NCI-H82 treated with DMSO at 0.1 percent for 48 hours (cell line): ENCODE measurements around the gene MYO3A.

ENCODE experiments used
- DNase-seq: peaks from one replicate; lab custom pipeline; 2025; ENCODE audit not compliant: unreplicated experiment; lab: John Stamatoyannopoulos, UW

Gene MYO3A, protein sequence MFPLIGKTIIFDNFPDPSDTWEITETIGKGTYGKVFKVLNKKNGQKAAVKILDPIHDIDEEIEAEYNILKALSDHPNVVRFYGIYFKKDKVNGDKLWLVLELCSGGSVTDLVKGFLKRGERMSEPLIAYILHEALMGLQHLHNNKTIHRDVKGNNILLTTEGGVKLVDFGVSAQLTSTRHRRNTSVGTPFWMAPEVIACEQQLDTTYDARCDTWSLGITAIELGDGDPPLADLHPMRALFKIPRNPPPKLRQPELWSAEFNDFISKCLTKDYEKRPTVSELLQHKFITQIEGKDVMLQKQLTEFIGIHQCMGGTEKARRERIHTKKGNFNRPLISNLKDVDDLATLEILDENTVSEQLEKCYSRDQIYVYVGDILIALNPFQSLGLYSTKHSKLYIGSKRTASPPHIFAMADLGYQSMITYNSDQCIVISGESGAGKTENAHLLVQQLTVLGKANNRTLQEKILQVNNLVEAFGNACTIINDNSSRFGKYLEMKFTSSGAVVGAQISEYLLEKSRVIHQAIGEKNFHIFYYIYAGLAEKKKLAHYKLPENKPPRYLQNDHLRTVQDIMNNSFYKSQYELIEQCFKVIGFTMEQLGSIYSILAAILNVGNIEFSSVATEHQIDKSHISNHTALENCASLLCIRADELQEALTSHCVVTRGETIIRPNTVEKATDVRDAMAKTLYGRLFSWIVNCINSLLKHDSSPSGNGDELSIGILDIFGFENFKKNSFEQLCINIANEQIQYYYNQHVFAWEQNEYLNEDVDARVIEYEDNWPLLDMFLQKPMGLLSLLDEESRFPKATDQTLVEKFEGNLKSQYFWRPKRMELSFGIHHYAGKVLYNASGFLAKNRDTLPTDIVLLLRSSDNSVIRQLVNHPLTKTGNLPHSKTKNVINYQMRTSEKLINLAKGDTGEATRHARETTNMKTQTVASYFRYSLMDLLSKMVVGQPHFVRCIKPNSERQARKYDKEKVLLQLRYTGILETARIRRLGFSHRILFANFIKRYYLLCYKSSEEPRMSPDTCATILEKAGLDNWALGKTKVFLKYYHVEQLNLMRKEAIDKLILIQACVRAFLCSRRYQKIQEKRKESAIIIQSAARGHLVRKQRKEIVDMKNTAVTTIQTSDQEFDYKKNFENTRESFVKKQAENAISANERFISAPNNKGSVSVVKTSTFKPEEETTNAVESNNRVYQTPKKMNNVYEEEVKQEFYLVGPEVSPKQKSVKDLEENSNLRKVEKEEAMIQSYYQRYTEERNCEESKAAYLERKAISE (N-terminal part only)

DNA sequence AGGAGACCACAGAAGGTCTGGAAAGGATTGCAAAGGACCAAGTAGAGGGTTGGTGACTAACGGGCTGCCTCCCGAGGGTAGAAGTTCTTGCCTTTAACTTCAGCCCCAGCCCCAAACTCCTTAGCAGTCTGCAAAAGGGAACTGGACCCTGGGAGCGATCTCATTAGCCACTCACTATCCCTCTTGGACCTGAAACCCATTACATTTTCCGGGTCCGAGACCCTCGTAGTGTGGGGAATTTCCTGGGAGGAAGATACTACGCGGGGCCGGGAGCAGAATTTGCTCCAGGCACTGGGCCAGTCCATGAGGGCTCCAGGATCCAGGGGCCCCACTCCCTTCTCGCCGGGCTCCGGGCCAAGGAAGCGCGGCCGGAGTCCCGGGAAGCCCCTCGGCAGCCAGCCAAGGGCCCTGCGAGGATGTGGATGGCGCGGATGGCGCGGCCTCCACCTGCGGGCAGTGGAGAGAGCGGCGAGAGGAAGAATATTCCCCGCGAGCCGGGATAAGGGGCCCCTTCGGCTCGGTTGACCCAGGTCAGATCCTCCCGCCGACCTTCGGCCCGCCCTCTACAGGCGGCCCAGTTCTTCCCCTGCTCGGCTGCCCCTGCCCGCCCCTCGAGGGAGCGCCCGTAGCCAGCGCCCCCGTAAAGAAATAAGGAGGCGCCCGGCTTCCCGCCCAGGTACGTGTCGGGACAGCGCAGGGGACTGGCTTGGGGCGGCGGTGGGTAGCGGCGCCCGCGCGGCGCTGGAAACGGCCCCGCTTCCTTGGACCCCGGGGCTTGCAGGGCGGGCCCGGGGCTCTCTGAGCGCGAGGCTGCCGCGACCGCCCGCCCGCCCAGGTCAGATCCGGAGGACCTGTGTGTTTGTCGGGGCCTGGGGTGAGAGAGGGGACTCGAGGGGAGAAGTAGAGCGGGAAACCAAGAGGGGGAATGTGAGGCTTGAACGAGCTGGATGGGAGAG is at the start of gene MYO3A:
Gene MYO3A (plus strand): TSS at position 577 of the 956 bp plus-strand sequence. CDS start 17,882 bp downstream, outside the sequence.
- DNase-seq = no peak

DNA sequence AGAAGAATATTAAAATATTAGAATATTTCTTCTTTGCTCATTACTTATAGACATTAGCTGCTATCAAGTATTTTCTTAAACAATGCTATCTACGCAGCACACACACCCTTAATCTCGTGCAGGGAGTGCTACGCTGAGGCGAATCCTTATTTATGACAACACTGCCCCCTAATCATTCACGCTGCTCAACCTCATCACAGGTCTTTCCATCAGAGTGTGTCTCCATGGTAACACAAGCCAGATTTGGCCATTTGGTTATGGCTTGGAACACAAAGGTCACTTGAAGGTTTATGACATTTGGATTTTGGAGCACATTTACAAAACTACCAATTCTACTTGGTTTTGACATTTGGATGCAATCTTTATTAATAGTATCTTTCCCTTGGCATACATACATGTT is 45.4 kb upstream of the MYO3A start:
- no peak for DNase-seq

DNA sequence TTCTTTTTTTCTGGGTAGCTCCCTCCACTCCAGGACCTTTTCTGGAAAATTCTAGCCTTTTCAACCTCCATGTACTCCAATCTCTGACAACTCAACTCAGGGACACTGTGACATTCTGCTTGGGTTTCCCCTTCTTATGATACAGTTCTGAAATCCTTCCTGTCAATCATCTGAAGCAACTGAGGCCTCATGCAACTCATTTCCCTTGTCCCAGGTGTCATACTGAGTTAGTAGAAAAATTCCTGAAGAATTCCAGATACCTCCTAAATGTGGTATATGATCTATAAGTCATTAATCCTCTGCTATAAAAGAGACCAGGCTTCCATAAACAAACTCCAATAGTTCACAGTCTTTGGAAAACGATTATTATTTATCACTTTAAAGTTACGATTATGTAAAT is 43.0 kb upstream of the MYO3A start:
- no peak for DNase-seq

DNA sequence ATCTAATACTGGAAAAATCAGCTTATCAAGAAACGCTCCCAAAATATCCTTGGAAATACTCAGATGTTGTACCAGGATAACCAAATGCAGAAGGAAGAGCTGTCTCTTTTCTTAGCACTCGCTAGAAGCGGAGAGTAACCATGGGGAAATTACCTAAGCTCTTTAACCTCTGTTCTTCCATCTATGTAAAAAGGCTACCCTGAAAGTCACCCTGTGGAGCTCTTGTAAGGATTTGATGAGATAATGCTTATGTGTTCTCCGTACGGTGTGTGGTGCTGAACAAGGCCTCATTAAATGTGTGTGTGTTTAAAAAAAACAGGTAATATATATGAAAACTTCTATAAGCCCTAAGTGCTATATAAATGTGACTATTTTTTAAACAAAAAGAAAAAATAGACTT is 38.2 kb upstream of the MYO3A start:
- no peak for DNase-seq

DNA sequence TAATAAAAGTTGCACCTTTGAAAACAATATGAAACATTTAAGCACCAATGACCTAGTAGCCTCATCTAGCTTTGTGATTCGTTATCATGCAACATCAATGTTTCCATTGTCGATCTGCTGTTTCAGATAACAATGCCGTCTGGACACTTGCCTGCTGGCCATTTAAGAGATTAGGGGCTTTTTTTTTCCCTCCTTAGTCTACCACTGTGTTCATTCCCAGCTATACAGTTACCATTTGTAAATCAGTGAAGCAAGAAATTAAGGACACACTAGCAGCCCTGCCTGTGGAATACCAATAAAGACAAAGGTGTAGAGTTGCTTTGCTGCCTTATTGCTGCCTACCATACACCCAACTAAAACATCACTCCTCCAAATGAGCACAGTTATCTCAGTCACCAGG is 37.6 kb upstream of the MYO3A start:
- no peak for DNase-seq

DNA sequence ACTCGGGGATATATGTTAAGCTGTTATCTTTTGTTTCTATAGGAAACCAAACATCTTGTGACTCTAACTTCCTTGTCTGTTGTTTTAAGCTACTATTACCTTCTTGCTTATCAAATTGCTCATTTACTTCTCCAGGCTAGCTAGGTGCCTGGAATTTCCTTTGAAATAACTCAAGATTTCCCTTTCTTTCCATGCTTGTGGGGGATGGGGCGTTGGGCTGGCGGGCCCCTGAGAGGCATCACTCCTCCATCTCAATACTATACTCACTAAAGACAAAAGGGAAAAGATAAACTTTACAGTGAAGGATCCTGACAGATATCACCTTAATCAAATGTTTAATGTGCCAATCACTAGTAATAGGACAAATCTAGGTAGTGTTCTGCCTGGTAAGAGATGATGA is 34.7 kb upstream of the MYO3A start:
- DNase-seq = no peak

DNA sequence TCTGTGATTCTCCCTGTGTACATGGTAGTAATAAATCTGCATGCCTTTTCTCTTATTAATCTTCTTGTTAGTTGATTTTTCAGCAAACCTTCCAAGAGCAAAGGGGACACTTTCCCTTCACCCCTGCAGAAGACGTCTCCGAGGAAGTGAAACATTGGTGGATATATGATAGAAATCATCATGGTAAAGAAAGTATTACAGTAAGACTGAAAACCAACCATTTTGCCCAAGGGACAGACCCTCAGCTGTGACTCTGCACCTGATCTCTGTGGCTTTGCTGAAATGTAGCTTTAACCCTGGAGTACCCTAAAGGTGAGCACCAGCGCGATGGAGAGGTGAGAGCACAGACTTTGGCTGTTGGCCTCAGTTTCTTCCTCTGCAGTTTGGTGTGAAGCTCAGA is 32.8 kb upstream of the MYO3A start:
- no peak for DNase-seq

DNA sequence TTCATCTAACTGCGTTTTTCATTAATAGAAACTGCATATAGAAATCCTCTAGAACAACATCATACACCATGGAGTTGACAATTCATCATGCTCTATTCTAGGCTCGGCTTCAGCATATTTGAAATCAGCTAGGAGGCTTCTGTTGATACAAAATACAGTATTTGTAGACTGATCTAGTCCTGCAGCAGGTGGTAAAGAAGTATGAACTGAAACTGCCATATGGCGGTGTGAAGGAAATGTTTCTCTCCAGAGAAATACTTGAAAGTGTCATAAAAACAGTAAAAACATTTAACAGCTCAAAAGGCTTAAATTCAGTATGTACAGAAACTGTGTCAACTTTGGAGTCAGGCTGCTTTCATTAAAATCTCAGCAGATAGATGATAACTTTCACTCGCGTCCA is 32.0 kb upstream of the MYO3A start:
- no peak for DNase-seq

DNA sequence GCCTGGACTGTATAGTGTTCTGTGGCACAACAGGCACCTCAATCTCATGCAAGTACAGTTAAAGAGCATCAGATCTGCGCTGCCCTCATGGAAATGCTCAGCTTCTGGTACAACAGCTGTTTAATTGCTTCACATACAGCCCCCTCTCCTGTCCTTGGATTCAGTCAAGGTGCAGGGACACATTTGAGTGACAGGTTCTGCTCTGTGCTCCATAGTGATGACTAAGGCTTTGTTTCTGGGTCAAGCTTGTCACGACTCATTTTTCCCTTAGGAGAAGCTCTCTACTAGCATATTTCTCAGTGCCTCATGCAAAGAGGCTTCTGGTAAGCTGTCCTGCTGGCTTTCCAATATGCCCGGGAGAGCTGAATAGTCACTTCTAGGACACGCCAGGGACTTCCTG is 26.8 kb upstream of the MYO3A start:
- no peak for DNase-seq

DNA sequence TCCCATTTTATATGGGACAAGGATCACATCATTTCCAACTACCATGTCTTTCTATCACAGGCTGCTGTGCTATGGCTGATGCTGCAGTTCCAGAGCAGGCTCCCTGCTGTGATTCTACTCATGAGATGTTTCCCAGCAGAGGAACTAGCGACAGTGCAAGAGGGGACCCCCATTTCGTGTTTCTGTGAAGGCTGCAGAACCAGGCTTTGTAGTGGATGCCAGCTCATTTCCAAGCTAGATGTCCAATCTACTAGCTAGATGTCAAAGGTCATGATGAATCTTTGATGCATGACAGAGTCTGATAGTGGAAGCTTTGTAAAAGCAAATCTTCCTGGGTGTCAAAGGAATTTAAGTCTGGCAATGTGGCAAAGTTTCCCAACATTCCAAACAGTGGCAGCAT is 21.2 kb upstream of the MYO3A start:
- DNase-seq = no peak

DNA sequence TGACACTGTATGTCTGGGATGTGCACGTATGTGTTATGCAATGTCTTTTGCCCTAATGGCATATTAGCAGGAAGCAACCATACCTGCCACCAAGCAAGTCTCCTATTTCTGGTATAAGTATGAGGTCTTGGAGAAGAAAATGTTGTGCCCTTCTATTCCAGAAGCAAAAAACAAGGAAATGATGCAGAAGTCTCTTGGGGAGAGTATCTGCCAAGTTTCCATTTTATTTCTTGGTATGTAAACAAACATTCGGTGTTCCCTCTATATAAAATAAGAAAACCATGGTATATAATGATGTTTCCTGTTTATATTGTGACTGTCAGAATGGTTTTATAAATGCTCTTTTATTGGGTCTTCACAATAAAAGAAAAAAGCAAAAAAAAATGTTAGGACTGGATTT is 19.3 kb upstream of the MYO3A start:
- no peak for DNase-seq

DNA sequence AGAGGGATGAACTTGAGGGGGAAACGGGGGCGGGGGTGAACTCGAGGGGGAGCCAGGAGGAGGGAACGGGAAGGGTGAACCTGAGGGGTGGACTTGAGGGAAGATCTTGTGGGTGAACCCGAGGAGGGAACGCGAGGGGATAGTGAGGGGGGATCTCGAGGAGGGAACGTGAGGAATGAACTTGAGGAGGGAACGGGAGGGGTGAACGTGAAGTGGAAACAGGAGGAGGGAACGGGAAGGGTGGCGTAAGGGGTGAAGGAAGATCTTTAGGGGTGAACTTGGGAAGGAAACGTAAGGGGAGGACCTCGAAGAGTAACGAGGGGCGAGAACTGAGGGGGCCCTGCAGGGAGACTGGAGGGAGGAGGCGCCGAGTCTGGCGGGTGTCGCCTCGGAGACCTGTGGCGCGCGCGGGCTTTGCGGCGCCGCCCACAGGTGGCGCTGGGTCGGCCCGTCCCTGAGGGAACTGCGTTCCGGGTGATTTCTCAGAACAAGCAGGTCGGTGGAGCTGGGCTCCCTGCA is 651 bp downstream of the MYO3A start:
- DNase-seq = no peak

DNA sequence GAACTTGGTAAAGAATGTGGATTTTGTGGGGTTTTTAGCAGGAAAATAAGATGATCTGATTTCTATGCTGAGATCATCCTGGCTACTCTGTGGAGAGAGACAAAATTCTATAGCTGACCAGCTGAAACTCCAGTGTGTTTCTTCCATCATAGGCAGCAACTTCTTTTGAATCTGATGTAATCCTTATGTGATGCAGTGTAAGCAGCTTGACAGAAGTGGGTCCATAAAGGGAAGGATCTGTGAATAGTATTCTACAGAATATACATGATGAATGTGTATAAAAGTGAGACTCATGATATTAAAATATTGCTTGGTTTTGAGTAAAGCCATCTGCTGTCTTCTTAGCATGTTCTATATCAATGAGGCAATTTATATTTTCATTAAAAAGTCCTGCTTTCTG is 4.4 kb downstream of the MYO3A start:
- no peak for DNase-seq

DNA sequence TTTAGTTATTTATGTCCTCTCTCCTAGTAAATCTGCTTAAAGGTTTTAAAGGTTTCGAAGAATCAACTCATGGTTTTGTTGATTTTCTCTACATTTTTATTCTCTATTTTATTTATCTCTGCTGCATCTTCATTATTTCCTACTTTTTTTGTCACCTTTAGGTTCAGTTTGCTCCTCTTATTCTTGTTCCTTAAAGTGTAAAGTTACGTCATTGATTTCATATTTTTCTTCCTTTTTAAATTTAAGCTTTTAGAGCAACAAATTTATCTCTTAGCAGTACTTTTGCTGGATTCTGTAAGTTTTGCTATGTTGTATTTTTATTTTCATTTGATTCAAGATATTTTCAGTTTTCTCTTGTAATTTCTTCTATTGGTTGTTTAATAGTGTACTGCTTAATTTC is 10.7 kb downstream of the MYO3A start:
- DNase-seq = no peak

DNA sequence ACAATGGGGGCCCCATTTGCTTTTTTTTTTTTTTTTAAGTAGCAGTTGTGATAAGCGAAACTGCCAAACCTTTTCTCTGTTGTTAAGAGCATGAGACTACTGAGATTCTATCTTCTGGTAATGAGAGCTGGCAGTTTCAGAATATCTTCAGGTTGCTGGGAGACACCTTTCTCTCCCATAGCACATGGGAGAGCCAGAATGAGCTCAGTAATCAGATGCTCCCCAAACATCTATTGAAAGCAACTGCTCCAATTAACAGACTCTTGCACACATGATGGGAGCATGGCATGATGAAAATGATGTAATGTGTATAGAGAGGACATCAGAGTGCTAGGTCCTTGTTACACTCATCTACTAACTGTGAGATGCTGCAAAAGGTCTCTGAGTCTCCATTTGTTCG is 18.8 kb downstream of the MYO3A start:
- DNase-seq = no peak

DNA sequence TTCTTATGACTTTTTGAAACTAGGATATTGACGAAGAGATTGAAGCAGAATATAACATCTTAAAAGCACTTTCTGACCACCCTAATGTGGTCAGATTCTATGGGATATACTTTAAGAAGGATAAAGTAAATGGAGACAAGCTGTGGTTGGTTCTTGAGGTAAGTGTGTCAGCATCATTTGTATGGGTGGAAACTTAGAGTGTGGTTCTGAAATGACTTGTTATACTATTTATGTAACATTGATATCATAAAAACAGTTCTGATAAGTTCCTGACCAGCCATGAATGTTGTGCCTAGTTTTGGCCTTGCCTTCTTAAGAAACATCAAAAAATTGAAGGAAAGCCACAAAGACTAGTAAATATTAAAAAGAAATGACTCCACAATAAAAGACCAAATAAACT is 20.8 kb downstream of the MYO3A start:
- DNase-seq = no peak

DNA sequence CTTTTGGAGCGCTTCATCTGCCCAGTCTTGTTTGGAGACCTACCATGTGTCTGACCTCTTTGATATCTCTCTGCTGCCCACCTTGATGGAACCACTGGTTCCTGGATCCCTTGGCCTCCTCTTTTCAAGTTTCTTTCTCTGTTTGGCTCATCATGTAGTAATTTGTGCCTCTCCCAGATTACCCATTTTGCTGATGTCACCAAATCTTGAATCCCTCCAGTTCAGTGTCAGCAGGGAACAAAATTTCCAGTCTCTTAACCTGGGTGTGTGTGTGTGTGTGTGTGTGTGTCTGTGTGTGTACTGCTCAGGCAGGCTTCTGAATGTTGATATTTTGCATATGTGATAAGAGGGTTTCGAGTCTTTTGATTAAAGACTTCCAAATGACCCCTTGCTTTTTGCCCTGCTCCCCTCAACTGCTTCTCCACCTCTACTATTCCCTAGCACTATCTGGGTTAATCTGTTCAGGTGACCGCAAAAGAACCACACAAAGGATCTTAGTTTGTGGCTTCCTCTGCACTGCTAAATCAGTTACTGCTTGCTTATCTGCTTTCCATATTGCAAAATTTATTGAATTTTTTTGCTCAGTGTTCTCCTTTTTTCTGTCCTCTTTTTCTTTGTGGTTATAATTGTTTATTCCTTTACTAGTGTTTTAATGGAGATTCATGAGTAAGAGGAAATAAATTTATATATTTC is 25.7 kb downstream of the MYO3A start:
- no peak for DNase-seq

DNA sequence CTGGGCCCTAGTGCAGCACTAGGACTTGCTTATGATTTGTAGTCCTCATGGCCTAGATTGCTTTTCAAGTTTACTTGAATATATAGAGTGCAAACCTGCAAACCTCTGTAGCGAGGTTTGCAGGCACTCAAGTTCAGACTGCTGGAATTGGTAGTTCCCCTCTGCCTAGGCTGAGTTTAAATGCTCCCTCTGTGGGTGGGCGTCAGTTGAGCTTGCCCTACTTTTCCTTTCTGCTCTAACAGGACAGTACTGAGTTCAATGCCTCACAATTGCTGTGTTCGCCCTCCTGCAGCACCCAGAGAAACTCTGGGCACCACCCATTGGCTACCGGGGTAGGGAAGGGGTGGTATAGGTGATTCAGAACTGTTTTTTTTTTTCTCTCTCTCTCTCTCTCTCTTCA is 31.6 kb downstream of the MYO3A start:
- no peak for DNase-seq

DNA sequence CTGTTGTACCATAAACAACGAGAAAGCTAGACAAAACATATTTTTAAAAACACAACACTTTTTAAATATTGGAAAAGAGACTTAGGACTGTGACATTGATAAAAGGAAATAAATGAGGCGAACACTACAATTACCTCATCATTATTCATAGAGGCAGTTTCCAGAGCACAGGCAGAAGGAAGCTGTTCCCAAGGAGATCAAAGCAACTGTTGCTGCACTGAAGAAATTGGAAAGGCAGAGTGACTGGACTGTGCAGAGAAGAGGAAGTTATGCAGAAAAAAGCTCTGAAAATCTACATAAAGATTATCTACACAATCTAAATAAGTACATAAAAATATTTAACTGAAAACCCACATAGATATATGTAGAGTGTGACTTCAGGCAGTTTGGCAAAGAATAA is 32.8 kb downstream of the MYO3A start:
- no peak for DNase-seq

DNA sequence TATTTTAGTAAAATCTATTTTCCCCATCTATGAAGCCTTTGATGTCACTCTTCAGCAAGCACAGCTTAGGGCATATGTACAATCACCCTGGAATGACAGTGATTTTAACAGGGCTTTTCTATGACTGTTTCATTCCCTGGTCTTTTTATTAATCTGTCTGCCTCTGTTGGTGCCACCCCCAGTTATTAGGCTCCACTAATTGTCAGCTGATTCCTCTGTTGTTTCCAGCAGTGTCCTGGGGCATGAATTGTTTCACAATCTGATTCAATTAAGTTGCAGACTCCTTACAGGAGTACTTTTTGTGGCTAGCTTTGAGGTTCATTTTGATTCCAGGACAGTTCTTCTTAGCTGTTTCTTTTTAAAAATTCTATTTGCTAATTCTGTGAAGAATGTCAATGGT is 38.6 kb downstream of the MYO3A start:
- DNase-seq = no peak
